Uterus (tissue), 4 donors: ENCODE results near the gene IFI6. TPM values are rescaled to one million over a fixed set of nuclear protein-coding genes. Genes with fewer than 3 reads are reported as not detected.

Experiments
- DNase-seq, 2 donors: peaks; one replicate each; pipeline ENCODE4 v3.0.0-alpha.2; 2019 to 2020
- H3K27ac ChIP-seq, 2 donors: fragments of 200-600 bp; sonication (generic); 1 replicate in 1 of 2; 2 replicates in 1 of 2; pipeline ENCODE4 v1.5.1; 2016 to 2018
- H3K27me3 ChIP-seq, 2 donors: fragments of 200-600 bp; sonication (generic); one replicate each; pipeline ENCODE4 v1.5.1; 2018 to 2019; ENCODE audit warnings: control low read depth in 1 of 2
- H3K36me3 ChIP-seq, 2 donors: fragments of 200-600 bp; sonication (generic); one replicate each; pipeline ENCODE4 v1.5.1; 2019; ENCODE audit warnings: control low read depth in 1 of 2
- H3K4me1 ChIP-seq, 2 donors: fragments of 200-600 bp; sonication (generic); one replicate each; pipeline ENCODE4 v1.5.1; 2018 to 2019; ENCODE audit warnings: control low read depth in 1 of 2
- H3K4me3 ChIP-seq, 2 donors: fragments of 200-600 bp; sonication (generic); 1 replicate in 1 of 2; 2 replicates in 1 of 2; pipeline ENCODE4 v1.5.1; 2018 to 2019; ENCODE audit warnings: mild to moderate bottlenecking in 1 of 2
- H3K9me3 ChIP-seq, 2 donors: fragments of 200-600 bp; sonication (generic); one replicate each; pipeline ENCODE4 v1.5.1; 2019; ENCODE audit warnings: control low read depth in 1 of 2
- POLR2A ChIP-seq, 2 donors: fragments of 450-650 bp; IDR thresholded peaks; one replicate each; pipeline ENCODE4 v1.6.1; 2016; ENCODE audit warnings: antibody characterized with exemption in 2 of 2, mild to moderate bottlenecking in 1 of 2, moderate library complexity in 1 of 2
- intact Hi-C: fragments of 100-400 bp; cut with DNase I; formaldehyde crosslinking; loops from one replicate; pipeline ENCODE4 v1.15.1; 2023; ENCODE audit warnings: low total_unique reads
- total RNA-seq, 4 donors: library from RNA; depleted of rRNA in 3 of 4; stranded (reverse); fragments of >200 nt in 3 of 4; gene quantifications; one replicate each; pipeline versions ENCODE4 v1.1.0 to v1.2.4, GENCODE V29; 2014 to 2023
- TF ChIP-seq, protein P1 (sequence below), 4 experiments: fragments of 200-600 bp in 2 of 4; fragments of 450-650 bp in 2 of 4; sonication (generic) in 2 of 4; IDR thresholded peaks; one replicate each; pipeline ENCODE4 v1.5.1; 2016 to 2019; ENCODE audit warnings: antibody characterized with exemption in 4 of 4, mild to moderate bottlenecking in 2 of 4, moderate library complexity in 1 of 4
- donor health status: DM: yes; HTN: yes; CAD: no.

The IFI6 gene
- total RNA-seq, 4 donors from 2014 or later: 64.4 to 103 (median 79.5) TPM

DNA sequence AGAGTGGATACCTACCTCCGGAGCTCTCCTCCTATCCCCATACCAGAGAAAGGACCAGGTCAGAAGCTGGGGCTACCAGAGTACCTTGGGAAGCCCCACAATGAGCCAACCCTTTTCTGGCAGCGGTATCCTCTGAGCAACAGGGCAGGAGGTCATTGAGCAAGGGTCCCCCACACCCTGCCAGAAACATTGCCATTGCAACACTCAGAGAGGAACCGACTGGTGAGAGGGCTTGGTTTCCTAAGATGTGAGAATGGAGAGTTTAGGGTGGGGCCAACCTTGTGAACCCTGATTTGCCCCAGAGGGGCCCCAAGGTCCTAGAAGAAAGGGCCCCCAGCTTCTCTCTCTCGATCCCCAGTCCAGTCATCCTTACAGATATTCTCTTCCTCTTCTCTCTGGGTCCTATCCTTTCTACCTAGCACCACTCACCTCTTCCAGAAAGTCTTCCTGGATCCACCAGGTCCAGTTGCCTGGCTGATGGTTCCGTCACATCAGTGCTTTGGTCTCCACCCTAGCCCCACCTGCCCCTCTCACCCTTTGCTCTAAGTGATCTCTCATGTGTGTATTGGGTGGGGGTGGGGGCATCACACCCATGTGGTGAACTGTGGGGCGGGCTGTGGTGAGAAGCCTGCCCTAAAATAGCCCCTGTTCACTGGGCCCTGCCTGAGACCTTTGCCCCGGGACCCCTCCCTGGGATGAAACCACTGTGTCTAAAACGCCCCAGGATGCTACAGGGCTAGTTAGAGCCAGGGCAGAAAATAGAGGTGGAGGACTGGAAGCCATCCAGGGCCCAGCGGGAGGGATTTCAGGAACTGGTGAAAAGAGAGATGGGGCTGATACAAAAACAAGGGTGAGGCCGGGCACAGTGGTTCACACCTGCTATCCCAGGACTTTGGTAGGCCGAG lies 45.7 kb downstream of the IFI6 start:
- intact Hi-C loops: no loop called here
- no peaks in the 10 kb centered on the region for H3K4me1 ChIP-seq
- no peaks in the 10 kb centered on the region for H3K9me3 ChIP-seq
- H3K4me3 ChIP-seq: no peak overlapping the region
- H3K36me3 ChIP-seq: no peaks in the 10 kb centered on the region
- H3K27me3 ChIP-seq: no peaks in the 10 kb centered on the region
- TF ChIP-seq POLR2A (IDR thresholded peaks at IDR 0.05): no peak
- TF ChIP-seq, protein P1, sequence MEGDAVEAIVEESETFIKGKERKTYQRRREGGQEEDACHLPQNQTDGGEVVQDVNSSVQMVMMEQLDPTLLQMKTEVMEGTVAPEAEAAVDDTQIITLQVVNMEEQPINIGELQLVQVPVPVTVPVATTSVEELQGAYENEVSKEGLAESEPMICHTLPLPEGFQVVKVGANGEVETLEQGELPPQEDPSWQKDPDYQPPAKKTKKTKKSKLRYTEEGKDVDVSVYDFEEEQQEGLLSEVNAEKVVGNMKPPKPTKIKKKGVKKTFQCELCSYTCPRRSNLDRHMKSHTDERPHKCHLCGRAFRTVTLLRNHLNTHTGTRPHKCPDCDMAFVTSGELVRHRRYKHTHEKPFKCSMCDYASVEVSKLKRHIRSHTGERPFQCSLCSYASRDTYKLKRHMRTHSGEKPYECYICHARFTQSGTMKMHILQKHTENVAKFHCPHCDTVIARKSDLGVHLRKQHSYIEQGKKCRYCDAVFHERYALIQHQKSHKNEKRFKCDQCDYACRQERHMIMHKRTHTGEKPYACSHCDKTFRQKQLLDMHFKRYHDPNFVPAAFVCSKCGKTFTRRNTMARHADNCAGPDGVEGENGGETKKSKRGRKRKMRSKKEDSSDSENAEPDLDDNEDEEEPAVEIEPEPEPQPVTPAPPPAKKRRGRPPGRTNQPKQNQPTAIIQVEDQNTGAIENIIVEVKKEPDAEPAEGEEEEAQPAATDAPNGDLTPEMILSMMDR (IDR thresholded peaks at IDR 0.05): no peak
- peak overlapping the region; percentile 24 to 54 for H3K27ac ChIP-seq
- no peak for DNase-seq

DNA sequence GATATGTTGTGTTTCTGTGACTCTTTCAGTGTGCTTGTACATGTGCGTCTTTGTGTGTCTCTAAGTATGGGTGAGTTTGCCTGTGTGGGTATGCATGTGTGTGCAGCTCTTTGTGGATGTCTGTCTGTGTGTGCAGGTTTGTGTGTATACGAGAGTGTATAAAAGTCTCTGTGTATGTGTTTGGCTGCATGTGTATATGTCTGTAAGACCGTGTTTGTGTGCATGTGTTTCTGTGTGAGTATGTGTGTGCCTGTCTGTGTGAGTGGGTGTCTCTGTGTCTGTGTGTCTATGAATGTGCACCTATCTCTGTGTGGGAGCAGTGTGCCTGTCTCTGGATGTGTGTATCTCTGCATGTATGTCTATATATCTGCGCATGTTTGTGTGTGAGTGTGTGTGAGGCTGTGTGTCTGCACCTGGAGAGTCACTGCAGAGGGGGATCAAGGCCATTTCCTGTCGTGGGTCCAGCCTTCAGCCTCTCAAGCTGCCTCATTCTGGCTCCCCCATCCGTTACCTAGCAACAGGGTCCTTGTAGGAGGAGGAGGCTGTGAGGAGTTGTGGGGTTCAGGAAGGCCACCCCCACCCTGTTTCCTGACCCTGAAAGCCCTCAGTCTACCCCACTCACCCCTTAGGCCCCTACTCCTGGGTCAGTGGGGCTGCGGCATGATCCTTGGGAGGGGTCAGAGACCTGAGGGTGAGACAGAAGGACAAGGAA lies 47.4 kb downstream of the IFI6 start:
- no peak overlapping the region for H3K4me3 ChIP-seq
- no peak for DNase-seq
- no peaks in the 10 kb centered on the region for H3K9me3 ChIP-seq
- intact Hi-C loops: no loop called here
- no peak for TF ChIP-seq POLR2A (IDR thresholded peaks at IDR 0.05)
- TF ChIP-seq, protein P1 (IDR thresholded peaks at IDR 0.05): no peak
- H3K27ac ChIP-seq: no peak overlapping the region
- no peaks in the 10 kb centered on the region for H3K4me1 ChIP-seq
- no peaks in the 10 kb centered on the region for H3K27me3 ChIP-seq
- no peaks in the 10 kb centered on the region for H3K36me3 ChIP-seq

DNA sequence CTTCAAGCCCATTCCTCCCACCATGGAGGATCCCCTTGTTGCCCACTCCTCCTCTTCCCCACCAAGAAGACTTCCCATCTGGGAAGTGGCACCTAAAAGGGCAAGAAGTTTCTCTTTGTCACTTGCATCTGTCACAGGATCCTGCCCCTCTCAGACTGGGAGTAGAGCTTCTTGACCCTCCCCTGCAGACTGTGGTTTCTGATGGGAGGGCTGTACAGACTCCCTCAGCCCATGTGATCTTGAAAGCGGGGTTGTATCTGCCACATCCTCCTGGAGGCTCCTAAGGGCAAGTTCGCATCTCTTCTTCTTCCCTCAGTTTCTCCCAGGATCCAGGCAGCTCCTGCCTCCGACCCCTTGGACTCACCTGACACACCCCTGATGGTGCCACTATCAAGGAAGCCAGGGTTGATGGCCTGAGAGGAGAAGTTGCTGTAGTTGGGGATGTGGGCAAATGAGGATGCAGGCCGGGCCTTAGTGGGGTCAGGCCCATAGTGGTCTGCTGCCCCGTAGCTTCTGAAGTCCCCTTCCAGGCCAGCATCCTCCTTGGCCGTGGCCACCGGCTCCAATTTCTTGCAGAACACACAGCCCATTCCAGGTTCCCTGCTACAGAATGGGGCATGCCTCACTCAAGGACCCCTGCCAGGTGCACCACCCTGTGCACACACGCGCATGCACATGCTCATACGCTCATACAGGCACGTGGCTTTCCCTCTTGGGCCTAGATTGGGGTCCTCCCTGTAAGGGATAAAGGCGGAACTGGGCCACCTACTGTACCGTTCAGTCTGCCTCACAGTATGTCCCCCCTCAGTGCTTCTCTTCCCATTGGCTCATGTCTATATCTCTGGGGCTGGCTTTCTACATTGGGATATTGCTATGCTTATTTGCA lies 48.4 kb downstream of the IFI6 start:
- Histone ChIP-seq H3K4me3 (no peak overlapping the region), H3K36me3 (no peaks in the 10 kb centered on the region), H3K9me3 (no peaks in the 10 kb centered on the region), H3K4me1 (no peaks in the 10 kb centered on the region), H3K27me3 (no peaks in the 10 kb centered on the region), H3K27ac (no peak overlapping the region)
- DNase-seq: no peak
- TF ChIP-seq, protein P1 (IDR thresholded peaks at IDR 0.05): no peak
- no peak for TF ChIP-seq POLR2A (IDR thresholded peaks at IDR 0.05)
- intact Hi-C loops: no loop called here

DNA sequence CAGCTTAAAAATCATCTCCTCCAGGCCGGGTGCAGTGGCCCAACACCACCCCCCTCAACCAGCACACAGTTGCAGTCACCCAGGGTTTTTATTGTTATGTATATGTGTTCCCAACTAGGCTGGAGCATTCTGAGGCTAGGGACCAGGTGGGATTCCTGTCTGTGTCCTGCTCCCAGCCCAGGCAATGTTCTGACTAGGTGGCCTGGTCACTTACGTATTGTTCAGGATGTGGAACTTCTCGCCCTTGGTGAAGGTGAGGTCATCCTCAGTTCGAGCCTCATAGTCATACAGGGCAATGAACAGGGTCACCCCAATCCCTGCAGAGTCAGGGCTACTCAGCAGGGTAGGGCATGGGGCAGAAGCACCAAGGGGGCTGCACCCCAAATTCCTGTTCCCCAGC lies 49.2 kb downstream of the IFI6 start:
- no peaks in the 10 kb centered on the region for H3K36me3 ChIP-seq
- H3K9me3 ChIP-seq: no peaks in the 10 kb centered on the region
- TF ChIP-seq, protein P1 (IDR thresholded peaks at IDR 0.05): no peak
- TF ChIP-seq POLR2A (IDR thresholded peaks at IDR 0.05): no peak
- H3K27ac ChIP-seq: no peak overlapping the region
- H3K4me1 ChIP-seq: no peaks in the 10 kb centered on the region
- H3K4me3 ChIP-seq: no peak overlapping the region
- H3K27me3 ChIP-seq: no peaks in the 10 kb centered on the region
- no peak for DNase-seq
- intact Hi-C loops: no loop called here
